Nephron progenitor cell (in vitro differentiated cells): ENCODE data around the gene PTPN1.

Experiments
- DNase-seq: peaks from one replicate; pipeline ENCODE4 v3.0.0; 2021
- H3K27ac Mint-ChIP-seq: 2 replicates; pipeline ENCODE4 v1.8.0; 2021; ENCODE audit warnings: mild to moderate bottlenecking, moderate library complexity, mixed read lengths
- H3K27me3 Mint-ChIP-seq: 2 replicates; pipeline ENCODE4 v1.8.0; 2021; ENCODE audit warnings: mild to moderate bottlenecking, low read depth, mixed read lengths; ENCODE audit not compliant: poor library complexity
- H3K36me3 Mint-ChIP-seq: 2 replicates; pipeline ENCODE4 v1.8.0; 2021; ENCODE audit warnings: low read depth, mixed read lengths
- H3K4me1 Mint-ChIP-seq: 2 replicates; pipeline ENCODE4 v1.8.0; 2021; ENCODE audit warnings: mixed read lengths
- H3K4me3 Mint-ChIP-seq: 2 replicates; pipeline ENCODE4 v1.8.0; 2021; ENCODE audit warnings: mild to moderate bottlenecking, moderate library complexity, mixed read lengths
- H3K9me3 Mint-ChIP-seq: 2 replicates; pipeline ENCODE4 v1.8.0; 2021; ENCODE audit warnings: mild to moderate bottlenecking, moderate library complexity, mixed read lengths
- TF ChIP-seq, protein P1 (sequence below): fragments of 200-600 bp; sonication (generic); IDR thresholded peaks from 2 replicates; pipeline ENCODE4 v1.5.0; 2021; ENCODE audit warnings: antibody characterized with exemption

PTPN1 gene

DNA sequence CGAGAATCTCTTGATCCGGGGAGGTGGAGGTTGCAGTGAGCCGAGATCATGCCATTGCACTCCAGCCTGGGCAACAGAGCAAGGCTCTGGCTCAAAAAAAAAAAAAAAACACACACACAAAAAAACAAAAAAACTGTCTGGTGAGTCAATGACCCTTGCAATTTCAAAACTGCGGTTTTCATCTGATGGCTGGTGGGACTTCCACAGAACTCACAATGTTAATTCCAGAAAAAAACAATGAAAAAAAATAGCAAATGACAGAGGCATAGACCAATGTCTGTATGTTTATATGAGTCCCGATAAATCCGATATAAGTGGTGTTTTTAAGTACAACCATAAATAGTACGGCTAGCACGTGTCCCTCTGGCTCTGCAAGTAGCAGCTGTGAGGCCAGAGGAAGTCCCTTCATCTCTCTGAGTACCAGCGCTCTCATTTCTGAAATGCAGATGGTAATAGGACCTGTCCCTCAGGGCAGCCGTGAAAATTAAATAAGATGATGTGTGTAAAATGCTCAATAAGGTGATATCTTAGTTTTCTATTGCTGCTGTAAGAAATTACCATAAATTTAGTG lies 21.9 kb upstream of the PTPN1 start:
- Mint-ChIP-seq H3K27ac (no peak overlapping the region), H3K27me3 (peaks cover 9% of the 10 kb centered on the region), H3K9me3 (peaks cover 18% of the 10 kb centered on the region), H3K4me3 (no peak overlapping the region), H3K36me3 (no peaks in the 10 kb centered on the region), H3K4me1 (peaks cover 7% of the 10 kb centered on the region)
- TF ChIP-seq, protein P1, sequence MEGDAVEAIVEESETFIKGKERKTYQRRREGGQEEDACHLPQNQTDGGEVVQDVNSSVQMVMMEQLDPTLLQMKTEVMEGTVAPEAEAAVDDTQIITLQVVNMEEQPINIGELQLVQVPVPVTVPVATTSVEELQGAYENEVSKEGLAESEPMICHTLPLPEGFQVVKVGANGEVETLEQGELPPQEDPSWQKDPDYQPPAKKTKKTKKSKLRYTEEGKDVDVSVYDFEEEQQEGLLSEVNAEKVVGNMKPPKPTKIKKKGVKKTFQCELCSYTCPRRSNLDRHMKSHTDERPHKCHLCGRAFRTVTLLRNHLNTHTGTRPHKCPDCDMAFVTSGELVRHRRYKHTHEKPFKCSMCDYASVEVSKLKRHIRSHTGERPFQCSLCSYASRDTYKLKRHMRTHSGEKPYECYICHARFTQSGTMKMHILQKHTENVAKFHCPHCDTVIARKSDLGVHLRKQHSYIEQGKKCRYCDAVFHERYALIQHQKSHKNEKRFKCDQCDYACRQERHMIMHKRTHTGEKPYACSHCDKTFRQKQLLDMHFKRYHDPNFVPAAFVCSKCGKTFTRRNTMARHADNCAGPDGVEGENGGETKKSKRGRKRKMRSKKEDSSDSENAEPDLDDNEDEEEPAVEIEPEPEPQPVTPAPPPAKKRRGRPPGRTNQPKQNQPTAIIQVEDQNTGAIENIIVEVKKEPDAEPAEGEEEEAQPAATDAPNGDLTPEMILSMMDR: no peak
- DNase-seq: no peak

DNA sequence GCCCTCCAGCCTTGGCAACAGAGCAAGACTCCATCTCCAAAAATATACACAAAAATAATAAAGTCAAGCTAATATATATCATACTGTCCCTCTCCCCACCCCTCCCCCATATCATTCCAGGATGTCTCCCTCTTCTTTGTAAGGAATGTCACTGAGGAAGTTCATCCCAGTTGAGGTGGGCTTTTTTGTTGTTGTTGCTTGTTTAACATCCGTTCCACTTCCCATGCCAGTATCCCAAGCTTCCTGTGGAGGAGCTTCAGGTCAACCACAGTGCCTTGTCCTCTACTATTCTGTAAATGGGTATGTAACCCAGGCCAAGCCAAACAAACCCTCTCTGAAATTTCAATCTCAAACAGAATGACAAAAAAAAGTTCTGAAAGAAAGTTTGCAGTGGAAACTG lies 19.0 kb upstream of the PTPN1 start:
- Mint-ChIP-seq H3K27ac (no peak overlapping the region), H3K4me1 (peaks cover 6% of the 10 kb centered on the region), H3K4me3 (no peak overlapping the region), H3K9me3 (peaks cover under 1% of the 10 kb centered on the region), H3K36me3 (no peaks in the 10 kb centered on the region), H3K27me3 (peaks cover 20% of the 10 kb centered on the region)
- DNase-seq: no peak
- TF ChIP-seq, protein P1: no peak

- H3K9me3 Mint-ChIP-seq: no peaks in the 10 kb centered on the region
- H3K27me3 Mint-ChIP-seq: peaks cover 20% of the 10 kb centered on the region
- TF ChIP-seq, protein P1: no peak
- no peak overlapping the region for H3K4me3 Mint-ChIP-seq
- no peak overlapping the region for H3K27ac Mint-ChIP-seq
- DNase-seq: no peak
- H3K4me1 Mint-ChIP-seq: peaks cover 6% of the 10 kb centered on the region
- no peaks in the 10 kb centered on the region for H3K36me3 Mint-ChIP-seq
Measured at GRCh38 chr20:50491926-50492634, 18.1 kb upstream of the PTPN1 start.

DNA sequence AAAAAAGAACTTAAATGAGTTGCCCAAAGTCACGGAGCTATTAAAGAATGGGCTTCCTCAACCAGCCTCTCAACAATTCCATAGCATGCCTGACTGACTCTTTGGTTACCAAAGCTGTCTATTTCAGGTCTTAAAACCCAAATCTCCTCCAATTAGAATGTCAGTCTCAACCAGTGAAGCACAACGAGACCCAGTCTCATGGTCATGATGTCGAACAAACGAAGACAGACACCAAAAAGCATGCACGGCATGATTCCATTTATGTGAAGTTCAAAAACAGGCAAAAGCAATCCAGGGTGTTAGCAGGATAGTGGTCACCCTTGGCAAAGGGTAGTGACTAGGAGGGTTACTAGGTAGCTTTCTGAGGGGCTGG lies 16.3 kb upstream of the PTPN1 start:
- no peak for DNase-seq
- Mint-ChIP-seq H3K4me1 (peaks cover 6% of the 10 kb centered on the region), H3K9me3 (no peaks in the 10 kb centered on the region), H3K27me3 (peaks cover 23% of the 10 kb centered on the region), H3K36me3 (no peaks in the 10 kb centered on the region), H3K4me3 (no peak overlapping the region), H3K27ac (no peak overlapping the region)
- TF ChIP-seq, protein P1: no peak

- TF ChIP-seq, protein P1: no peak
- DNase-seq: no peak
- Mint-ChIP-seq H3K27ac (no peak overlapping the region), H3K36me3 (no peaks in the 10 kb centered on the region), H3K4me3 (no peak overlapping the region), H3K9me3 (no peaks in the 10 kb centered on the region), H3K27me3 (peaks cover 23% of the 10 kb centered on the region), H3K4me1 (peaks cover 7% of the 10 kb centered on the region)
Measured at GRCh38 chr20:50494428-50494827, 15.8 kb upstream of the PTPN1 start.

DNA sequence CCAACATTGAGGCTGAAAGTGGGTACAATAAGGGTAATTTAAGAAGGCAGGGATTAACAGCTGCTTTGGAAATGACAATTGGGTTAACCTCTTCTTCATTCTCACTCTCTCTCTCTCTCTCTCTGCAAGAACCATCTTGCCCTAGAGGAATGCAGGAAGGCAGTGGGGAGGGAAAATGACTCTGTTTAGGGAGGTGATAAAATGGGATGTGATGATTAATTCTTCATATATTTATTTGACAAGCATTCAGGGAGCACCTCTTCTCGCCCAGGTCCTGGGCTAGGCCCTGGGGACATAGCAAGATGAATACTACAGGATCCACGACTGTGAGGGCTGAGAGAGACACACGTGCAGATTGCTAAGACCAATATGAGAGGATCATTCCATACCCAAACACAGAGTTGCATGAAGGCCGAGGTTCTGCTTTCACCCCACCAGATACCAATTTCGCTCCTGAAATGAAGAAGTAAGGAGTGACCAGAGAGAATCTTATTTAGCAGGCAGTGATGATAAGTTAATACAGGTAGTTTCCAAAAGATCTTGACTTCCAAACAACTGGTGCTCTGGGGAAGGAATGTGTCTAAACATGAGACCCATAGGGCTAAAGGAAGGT lies 13.3 kb upstream of the PTPN1 start:
- H3K27me3 Mint-ChIP-seq: peaks cover 27% of the 10 kb centered on the region
- H3K36me3 Mint-ChIP-seq: no peaks in the 10 kb centered on the region
- peaks cover 22% of the 10 kb centered on the region for H3K4me1 Mint-ChIP-seq
- no peaks in the 10 kb centered on the region for H3K9me3 Mint-ChIP-seq
- no peak for DNase-seq
- TF ChIP-seq, protein P1: no peak
- no peak overlapping the region for H3K4me3 Mint-ChIP-seq
- H3K27ac Mint-ChIP-seq: no peak overlapping the region
